Stimulated activated CD4-positive, alpha-beta T cell treated with anti-CD3 and anti-CD28 coated beads, TNF-alpha, amount 100 ng/mL, for 48 hours (primary cell): ENCODE results near the gene NLRC3.

Source experiments
- DNase-seq, 3 donors: peaks; one replicate each; pipeline ENCODE4 v3.0.0-alpha.2; 2020; ENCODE audit warnings: low read depth in 3 of 3

The NLRC3 gene

DNA sequence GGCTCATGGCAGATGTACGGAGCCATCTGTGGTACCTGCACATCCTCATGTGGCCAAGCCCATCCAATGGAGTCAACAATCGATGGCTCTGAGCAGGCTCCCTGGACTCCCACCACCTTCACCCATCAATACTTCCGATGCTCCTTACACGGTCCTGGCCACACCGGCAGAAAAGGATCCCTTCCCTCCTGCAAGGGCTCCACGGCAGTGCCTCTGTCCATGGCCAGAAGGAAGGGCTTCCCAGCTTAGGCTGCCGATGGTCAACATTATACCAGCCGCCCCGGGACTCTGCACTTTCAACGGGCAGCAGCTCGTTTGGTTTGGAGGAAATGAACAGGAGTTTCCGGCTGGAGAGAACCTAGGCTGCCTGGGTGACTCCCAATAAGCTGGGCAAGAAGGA is 21.0 kb upstream of the NLRC3 start:
- no peak for DNase-seq

DNA sequence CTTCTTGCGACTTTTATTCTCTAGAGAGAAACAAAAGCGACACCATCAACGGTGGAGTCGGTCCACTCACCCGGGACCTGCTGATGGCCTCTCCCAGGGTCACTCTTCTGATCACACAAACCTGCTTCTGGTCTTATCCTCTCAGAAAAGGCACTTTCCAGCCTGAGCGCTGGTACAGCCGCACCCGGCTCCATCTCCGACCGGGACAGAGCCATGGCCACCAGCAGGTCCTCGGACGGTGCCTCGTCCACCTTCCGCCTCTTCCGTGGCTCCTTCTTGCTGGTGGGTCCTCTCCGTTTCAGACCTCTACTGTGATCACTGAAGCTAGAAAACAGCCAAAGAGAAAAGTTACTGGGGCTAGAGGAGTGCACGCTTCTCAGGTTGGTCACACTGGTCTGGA is 20.5 kb upstream of the NLRC3 start:
- DNase-seq, result no peak

DNA sequence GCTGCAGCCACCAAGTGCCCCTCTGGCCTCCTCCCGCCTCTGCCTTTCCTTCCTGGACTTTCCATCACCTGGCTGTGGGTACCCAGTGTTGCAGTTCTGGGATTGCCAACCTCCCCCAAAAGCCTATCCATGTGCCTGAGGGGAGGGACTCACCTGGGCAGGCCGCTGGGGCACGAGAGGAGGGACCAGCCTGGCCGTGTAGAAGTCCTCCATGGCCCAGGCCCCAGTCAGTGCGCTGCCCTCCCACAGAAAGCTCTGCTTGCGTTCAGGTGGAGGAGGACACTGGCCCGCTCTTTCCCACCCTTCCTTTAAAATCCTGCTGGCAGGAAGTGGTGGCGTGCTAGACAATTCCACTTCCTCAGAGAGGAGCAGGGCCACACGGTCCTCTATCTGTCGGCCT is 20.0 kb upstream of the NLRC3 start:
- DNase-seq, result no peak

DNA sequence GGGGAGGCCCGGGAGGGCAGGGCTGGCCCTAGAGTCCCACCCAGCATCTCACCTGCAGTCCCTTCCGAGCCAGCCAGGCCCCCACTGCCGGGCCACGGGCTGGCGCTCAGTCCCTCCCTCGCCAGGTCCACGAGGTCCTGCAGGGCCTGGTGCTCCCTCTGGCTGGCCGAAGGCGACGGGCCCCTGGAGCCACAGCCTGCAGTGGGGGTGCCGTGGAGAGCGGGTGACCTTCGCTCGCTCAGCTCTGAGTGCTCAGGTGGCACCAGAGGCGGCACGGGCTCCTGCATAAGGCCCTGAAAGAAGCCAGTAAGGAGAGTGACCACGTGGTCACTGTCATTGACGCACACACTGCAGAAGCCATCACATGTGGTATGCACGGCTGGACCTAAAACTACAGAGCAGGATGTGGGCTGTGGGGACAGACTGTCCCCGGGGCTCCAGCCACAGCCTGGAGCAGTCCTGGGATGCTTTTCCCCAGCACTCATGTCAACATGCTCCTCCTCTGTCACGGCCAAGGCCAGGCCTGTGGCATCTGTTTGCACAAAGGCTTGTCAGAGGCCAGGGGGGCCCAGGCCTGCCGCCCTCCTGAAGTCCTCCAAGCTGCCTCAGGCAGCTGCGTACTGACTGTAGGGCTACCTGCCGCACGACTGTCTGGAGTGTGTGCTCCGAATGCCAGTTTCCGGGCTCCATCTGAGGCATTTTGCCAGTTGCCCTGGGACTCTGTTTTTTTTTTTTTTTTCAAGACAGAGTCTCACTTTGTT is 19.1 kb upstream of the NLRC3 start:
- DNase-seq, result no peak

DNA sequence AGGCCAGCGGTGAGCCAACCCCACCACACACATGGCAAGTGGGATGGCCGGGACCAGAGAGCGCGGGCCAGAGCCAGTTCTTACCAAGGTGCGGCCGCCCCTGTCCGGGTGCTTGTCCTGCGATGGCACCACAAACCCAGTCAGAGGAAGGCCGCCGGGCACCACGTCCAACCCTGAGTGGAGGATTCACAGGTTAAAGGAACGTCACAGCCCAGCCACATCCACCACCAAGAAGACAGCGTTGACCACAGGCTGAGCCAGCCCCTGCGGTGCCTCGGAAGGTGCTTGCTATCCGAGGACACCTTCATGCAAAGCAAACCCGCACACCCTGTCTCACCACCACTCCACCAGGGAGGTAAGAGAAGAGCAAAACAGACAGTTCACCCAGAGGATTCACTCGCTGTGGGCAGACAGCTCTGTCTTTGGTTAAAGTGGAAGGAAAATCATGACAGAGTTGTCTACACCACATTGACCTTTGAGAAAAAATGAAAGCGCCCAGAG is 18.4 kb upstream of the NLRC3 start:
- no peak for DNase-seq

DNA sequence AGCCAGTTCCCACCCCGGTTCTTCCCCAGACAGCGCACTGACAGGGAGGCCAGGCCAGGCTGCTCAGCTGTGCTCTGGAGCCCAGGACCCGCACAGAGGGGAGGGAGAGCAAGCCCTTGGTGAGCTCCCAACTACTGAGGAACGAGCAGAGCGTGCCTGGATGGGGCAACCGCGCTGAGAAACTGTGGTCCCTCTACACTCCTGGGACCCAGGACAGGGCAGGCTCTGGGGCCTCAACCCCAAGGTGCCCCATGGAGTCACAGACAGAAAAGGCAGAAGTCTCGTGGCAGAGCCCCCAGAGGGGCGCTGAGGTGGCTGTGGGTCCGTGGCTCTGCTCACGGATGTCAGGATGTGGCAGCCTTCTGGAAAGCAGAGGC is 17.9 kb upstream of the NLRC3 start:
- DNase-seq, result no peak

DNA sequence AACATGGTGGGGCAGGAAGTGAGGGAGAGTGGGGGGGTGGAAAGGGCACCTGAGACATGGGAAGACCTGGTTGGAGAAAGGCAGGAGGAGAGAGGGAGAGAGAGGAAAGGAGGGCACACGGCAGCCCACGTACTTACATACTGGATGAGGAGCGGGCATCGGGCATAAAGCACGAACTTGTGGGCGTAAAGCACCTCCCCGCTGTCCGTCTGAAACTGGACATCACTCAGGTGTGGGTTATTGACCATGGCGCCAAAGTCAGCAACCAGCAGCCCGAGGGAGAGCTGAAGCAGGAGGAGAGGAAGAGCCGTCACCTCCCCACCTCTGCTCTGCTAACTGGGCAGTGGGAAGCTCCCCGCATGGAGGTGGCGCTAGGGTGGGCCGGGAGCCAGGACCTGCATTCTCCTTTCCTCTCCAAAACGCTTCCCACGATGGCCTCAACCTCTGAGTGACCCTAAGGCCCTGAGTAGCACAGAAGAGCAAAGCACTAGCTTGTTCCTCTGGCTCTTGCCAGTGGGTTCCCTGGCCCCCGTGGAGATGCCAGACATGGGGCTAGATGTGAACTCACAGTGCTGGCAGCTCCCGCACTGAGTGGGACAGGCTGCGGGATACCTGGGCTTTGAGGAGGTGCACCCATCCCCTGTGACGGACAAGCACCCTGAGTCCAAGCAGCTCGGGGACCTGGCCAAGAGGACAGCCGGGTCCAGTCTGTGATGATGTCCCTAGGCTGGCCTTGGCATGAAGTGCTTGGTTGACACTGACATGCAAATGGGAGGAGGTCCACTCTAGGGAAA is 17.3 kb upstream of the NLRC3 start:
- no peak for DNase-seq

DNA sequence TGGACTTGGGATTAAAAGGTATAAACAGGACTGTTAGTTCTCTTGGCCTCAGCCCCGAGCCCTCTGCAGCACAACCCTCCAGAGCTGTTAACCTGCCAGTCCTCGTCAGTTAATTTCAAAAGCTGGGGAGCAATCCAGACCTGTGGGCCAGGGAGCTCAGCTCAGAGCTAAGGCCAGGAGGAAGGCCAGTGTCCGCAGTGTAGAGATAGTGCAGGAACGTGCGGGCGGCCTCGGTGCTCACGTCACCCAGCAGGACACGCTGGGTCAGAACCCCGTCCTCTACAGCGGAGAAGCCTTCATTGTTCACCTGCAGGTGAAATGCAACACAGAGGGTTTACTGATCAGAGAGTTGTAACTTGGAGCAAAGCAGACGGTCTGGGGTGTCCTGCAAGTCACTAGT is 15.4 kb upstream of the NLRC3 start:
- DNase-seq, result no peak

DNA sequence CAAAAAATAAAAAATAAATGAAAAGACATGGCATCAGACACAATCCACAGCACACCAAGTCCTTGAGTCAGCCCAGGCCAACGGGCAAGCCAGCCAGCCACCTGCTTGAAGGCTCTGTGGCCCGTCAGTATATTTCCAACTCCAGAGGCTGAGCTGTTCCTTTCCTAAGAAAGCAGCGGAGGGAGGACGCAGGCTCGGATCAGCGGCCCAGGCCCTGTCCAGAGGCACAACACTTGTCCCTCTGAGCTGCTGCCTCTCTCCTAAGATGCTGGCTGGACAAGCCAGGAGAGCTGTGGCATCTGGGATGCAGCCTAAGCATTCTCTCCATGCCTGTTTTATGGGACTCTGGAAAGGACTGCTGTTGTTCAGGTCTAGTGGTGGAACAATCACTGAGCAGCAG is 14.8 kb upstream of the NLRC3 start:
- no peak for DNase-seq

DNA sequence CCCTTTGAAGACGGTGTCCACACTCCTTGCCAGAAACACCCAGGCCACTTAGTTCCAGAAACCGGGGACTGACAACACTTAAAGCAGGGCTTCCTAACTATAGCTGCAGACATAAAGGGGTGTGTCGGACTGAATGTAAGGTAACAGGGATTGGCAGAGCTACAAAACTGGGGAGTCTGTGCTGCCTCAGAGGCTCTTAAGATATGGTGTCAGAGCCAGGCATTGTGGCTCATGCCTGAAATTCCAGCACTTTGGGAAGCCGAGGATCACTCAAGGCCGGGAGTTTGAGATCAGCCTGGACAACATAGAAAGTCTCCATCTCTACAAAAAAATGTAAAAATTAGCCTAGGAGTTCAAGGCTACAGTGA is 14.2 kb upstream of the NLRC3 start:
- DNase-seq, result no peak

DNA sequence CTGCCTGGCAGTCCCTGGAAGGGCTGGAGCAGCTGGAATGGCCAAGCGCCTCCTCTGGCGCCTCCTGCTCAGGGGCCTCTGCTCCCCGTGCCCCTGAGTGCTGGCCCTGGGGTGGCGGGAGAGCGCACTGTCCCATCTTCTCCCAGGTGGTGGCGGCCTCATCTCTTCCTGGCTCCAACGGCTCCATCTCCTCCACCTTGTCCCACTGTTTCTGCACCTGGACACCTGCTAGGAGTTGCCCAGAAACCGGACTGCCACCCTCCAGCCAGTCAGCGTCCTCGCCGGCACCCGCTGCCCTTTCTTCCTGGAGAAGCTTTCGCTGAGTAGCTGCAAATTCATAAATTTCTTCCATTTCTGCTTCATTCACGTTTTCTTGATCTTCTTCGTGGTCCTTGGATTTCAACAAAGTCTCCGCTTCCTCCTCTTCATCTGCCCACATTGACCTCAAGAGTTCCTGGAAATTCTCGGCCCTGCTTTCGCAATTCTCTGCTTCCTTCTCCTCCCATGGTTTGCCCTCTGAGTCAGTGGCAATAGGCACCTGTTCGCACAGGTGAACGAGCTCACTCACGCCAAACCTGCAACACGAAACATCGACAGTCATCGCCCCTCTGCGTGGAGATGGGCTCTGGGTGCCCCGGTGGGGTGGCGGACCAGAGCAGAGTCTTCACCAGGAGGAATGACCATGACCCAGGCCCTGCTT is 13.7 kb upstream of the NLRC3 start:
- no peak for DNase-seq

DNA sequence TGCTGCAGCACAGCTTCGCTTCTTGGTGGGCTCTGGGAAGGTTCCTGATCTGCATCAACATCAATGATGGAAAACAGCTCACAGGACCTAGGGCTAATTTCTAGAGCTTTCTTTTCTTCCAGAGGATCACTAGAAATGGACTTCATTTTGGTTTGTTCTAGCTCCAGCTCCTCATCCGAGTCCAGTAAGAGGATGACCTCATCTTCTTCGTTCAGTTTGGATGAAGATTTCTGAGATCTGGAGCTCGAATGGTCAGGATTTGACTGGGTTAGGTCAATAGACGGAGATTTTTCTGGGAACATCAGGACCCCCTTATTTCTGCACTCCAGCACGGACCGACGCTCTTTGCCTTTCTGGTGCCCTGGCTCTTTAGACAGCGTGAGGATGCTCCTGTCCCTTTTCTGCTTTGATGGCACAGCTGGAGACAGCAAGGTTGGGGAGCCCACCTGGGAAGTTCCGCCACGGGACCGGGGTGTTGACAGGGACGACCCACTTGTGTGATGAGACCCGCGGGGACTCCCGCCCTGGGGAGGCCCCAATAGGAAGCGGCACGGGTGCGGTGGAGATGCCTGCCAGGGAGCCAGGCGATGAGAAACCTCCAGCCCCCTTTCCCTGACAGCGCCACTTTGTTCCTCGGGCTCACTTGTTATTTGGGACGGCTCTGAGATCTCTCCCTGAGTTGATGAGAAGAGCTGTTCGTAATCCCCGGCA is 12.9 kb upstream of the NLRC3 start:
- DNase-seq, result no peak

DNA sequence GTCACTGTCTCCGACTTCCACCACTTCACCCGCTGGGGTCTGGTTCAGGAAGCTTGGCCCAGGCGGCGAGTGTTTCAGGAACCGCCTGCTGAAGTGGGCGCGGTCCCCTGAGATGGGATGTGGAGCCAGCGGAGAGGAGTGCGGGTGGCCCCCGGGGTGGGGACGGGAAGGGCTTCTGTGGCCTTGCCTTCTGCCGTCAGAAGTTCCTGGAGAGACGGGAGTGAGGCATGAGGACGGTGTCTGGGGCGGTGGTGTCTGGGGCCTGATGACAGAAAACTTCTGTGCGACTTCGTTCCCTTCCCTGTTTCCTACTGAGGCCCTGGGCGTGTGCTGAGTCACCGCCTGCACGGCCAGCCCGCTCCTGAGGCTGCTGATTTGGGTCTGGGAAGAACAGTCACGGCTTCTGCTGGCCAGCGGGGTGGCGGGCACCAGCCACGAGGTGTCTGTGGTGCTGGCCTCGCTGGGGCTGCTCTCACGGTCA is 12.3 kb upstream of the NLRC3 start:
- no peak for DNase-seq

DNA sequence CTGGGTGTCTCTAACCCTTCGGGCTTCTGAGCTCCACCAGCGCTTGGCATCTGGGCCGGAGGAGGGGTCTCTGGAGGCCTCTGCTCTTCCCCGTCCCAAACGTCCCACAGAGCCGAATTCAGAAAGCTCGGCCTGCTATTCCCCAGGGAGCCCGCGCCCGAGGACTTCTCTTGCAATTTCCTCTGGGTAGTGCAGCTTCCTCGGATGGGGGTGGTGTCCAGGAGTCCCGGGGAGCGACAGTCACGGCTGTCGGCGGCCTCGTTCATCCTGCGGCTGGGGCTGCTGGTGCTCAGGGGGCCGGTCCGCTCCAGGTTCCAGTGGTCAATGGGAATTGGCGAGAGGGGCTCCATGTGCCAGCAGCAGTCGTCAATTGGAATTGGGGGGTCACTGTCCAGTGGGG is 11.8 kb upstream of the NLRC3 start:
- DNase-seq, result no peak

DNA sequence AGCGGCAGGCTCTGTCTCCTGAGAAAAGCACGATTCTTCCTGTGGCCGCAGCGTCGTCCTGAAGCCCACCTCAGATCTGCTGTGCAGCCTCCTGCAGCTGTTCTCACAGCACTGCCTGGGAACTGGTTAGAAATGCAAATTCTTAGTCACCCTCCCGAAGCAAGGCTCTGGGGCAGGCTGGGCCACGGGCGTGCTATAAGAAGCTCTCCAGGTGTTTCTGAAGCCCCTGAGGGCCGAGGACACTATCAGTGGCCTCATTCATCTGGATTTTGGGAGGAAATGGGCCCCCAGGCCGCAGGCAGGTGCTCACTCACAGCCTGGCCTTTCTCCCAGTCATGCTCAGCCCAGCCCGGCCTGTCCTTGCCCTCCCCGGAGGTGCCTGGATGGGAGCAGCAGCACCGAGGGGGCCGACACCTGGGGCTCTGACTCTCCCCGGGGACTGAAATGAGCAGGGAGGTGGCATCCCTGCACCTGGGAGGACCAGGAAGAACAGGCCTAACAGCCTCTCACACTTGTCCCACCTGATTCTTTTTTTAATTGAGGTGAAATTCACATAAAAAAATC is 10.4 kb upstream of the NLRC3 start:
- no peak for DNase-seq

DNA sequence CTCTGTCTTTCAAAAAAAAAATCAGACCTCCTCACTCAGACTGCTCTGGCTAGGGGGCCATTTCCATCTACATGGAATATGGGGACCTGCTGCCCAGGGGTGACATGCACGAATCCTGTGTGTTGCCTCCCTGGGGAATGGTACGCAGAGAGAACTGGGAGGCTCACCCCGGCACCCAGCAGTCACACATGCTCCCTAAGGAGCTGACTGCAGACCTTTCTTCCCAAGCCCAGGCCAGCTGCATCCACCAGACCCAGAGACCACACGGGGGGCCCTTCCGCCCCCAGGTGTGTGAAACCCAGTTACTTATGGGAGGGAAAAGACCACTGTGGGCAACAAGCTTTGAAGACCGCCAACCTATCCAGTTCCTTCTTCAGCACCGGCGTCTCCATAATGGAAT is 7.2 kb upstream of the NLRC3 start:
- no peak for DNase-seq

DNA sequence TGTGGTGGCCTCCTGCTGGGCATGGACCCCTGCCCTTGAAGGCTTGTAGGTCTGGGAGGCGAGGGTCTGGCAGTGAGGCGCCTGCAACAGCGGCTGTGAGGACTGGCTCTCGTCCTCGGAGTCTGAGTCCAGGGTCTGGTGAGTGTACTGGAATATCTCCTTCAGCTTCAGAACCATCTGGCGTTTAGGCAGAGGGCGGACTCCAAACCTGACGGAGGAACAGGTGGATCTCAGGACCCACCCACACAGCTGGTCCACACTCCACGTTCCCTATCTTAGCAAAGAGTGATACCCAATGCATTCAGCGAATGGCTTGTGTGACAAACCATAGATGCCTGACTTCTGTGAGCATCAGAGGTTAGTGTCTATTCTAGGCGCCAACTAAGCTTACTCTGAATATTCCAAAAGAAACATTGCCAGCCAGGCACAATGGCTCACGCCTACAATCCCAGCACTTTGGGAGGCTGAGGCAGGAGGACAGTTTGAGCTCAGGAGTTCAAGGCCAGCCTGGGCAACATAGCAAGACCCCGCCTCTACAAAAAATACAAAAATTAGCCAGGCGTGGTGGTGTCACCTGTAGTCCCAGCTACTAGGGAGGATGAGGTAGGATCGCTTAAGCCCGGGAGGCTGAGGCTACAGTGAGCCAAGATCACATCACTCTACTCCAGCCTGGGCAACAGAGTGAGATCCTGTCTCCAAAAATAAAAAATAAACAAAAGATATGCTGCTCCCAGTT is 6.3 kb upstream of the NLRC3 start:
- DNase-seq, result no peak

DNA sequence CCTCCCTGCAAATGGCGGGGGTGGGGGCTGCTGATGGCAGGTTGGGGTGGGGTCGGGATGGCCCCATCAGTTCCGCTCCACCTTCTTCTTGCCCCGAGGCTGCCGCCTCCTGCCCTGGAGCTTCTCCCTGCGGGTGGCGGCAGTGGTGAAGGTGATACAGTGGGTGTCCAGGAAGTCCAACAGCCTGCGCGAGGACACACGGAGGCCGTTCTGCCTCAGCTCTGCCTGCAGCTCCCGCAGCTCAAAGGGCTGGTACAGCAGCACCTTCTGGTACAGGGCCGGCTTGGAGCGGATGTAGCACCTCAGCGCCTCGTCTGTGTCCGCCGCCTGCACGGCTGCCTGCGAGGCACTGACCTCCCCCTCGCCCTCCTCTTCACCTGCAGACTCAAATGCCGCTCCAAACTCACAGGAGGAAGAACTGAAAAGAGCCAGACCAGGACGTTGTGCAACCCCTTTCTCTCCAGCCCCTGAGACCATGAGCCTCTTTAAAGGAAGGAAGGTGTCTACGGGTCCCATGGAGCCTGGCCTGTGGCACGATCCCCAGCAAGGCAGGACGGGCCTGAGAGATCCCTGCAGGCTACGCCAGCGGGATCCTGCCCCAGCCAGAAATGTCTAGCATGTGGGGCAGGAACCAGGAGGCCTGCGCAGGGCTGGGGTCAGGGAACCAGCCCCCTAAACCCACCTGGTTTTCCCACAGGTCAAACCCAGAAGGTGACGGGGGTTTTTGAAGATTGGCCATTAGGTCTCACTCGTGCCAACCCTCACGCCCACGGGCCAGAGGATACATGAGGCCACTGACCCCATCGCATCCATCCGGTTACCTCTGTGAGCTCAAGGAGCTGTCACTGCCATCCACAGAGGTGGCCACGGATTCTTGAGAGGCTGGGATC is 5.3 kb upstream of the NLRC3 start:
- no peak for DNase-seq

DNA sequence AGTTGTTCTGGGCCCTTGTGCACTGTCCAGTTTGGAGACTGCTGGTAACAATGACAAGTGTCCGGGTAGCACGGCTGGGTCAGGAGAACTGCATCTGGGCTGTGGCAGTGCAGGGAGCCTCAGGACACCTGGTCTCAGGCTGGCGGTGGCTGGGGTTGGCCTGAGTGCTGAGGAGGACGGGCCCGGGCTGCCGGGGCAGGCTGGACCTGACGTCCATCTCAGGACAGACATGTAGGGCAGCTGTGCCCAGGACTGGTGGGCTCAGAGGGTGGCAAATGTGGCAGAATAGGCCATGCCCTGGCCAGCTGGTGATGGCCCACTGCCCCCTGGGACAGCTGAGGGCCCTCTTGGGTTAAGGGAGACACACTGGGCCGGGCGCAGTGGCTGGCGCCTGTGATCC is 4.2 kb upstream of the NLRC3 start:
- DNase-seq, result no peak

DNA sequence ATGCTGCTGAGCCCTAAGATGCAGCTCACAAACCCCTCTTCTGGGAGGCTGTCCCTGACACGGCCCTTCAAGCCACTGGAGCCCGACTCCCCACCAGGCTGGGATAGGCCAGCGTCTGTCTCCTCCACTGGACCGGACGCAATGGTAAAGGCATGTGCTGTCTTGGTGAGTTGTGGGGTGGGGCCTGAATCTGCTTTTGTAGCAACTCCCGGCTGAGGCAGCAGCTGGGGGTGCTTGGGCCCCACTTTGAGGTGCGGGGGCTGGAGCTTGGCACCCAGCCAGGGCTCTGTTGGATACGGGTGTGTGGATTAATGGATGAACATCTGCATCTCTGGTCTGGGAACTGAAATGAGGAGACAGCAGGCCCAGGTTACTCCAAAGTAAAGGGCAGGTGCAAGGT is 3.5 kb upstream of the NLRC3 start:
- DNase-seq, result no peak
